COLO829 (cell line): ENCODE measurements around the gene TAF11L13.

Experiments used
- DNase-seq: peaks from one replicate; pipeline ENCODE4 v3.0.0; 2012; ENCODE audit warnings: low spot score

Gene TAF11L13

DNA sequence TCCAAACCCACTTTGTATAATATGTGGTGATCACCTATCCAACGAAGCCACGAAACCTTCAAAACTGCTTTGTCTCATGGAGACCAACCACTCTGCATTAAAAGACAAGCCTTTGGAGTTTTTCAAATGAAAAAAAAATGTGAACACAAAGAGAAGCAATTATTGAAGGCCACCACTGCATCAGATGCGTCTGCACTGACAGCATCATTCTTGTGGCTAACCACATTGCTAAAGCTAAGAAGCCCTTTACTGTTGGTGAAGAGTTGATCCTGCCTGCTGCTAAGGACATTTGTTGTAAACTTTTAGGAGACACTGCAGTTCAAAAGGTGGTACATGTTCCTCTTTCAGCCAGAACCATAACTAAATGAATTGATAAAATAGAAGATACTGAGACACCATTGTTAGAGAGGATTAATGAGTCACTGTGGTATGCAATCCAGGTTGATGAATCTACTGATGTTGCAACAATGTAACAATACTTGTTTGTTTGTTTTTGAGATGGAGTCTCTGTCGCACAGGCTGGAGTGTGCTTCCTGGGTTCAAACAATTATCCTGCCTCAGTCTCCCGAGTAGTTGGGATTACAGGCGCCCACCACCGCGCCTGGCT lies 47.8 kb downstream of the TAF11L13 start:
- no peak for DNase-seq

GRCh38 chr5:17680737-17681136 lies 48.8 kb downstream of the TAF11L13 start:
- DNase-seq: no peak
